ENCODE data around the gene TFRC. TPM values are rescaled to one million over a fixed set of nuclear protein-coding genes. Genes with fewer than 3 reads are reported as not detected.

Gene TFRC
- total RNA-seq, 1 experiment from 2014 or later = 604 TPM

GRCh38 chr3:196013587-196014487, 68.1 kb downstream of the TFRC start:
- POLR2A ChIA-PET = no interaction called here
- intact Hi-C loops (cut with micrococcal nuclease; ENCODE audit: unreplicated experiment) = no loop called here

DNA sequence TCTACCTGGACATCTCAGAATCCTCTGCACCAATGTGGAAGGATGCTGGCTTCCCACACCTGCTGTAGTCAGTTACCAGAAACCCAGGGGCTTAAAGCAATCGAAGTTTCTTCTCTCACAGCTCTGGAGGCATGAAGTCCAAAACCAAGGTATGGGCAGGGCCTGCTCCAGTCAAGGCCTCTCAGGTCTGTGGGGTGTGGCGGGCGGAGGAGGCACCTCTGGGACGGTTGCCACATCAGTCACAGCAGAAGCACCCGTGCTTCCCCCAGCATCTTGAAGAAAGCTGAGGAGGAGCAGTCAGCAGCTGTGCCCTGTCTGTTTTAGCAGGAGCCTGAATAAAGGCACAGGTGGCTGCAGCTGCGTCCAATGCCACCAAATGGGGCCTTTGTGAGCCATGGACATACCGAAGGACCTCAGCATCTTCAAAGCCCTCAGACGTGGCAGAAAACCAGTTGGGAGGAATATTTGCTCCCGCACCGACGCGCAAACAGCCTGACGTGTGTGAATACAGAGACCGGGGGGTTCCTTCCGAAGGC, 68.9 kb downstream of the TFRC start:
- Histone ChIP-seq H3K27ac (ENCODE audit: low read length) (no peak overlapping the region), H3K4me3 (ENCODE audit: low read depth in 2 of 2, low read length in 2 of 2) (no peak overlapping the region), H3K9me3 (ENCODE audit: control insufficient read depth, insufficient read depth, low read depth, low read length) (0 out of 2 replicates have a peak, but pooled peaks cover 3% of the 10 kb centered on the region), H3K4me1 (ENCODE audit: control insufficient read depth, insufficient read depth, low read length) (no peaks in the 10 kb centered on the region), H3K27me3 (ENCODE audit: control insufficient read depth, insufficient read depth, low read length) (peaks cover 4% of the 10 kb centered on the region; the same call in 1 of the 2 replicates), H3K36me3 (ENCODE audit: control insufficient read depth, insufficient read depth, low read length) (no peaks in the 10 kb centered on the region)
- peak; percentile 43; the same call in 1 of the 2 replicates for ATAC-seq
- in situ Hi-C loops (cut with HindIII; ENCODE audit: low pct_unique_long_range_greater_than_20kb, low sequenced_read_pairs) (no loop called here), intact Hi-C loops (cut with micrococcal nuclease; ENCODE audit: unreplicated experiment) (no loop called here)
- DNase-seq (ENCODE audit: low read depth, low spot score) = no peak
- CTCF ChIA-PET = no interaction called here
- POLR2A ChIA-PET = no interaction called here
- no TSS peak for BruUV-seq (replicated peaks)
- TF ChIP-seq POLR2AphosphoS5 (IDR thresholded peaks at IDR 0.05; ENCODE audit: low read depth, low read length) (no peak), SIN3A (IDR thresholded peaks at IDR 0.05; ENCODE audit: borderline replicate concordance, insufficient read depth, low read depth, low read length) (no peak), CTCF (IDR thresholded peaks at IDR 0.05) (no peak), TCF7L2 (IDR thresholded peaks at IDR 0.05; ENCODE audit: low read depth, low read length) (no peak)
- TF ChIP-seq, protein P1, sequence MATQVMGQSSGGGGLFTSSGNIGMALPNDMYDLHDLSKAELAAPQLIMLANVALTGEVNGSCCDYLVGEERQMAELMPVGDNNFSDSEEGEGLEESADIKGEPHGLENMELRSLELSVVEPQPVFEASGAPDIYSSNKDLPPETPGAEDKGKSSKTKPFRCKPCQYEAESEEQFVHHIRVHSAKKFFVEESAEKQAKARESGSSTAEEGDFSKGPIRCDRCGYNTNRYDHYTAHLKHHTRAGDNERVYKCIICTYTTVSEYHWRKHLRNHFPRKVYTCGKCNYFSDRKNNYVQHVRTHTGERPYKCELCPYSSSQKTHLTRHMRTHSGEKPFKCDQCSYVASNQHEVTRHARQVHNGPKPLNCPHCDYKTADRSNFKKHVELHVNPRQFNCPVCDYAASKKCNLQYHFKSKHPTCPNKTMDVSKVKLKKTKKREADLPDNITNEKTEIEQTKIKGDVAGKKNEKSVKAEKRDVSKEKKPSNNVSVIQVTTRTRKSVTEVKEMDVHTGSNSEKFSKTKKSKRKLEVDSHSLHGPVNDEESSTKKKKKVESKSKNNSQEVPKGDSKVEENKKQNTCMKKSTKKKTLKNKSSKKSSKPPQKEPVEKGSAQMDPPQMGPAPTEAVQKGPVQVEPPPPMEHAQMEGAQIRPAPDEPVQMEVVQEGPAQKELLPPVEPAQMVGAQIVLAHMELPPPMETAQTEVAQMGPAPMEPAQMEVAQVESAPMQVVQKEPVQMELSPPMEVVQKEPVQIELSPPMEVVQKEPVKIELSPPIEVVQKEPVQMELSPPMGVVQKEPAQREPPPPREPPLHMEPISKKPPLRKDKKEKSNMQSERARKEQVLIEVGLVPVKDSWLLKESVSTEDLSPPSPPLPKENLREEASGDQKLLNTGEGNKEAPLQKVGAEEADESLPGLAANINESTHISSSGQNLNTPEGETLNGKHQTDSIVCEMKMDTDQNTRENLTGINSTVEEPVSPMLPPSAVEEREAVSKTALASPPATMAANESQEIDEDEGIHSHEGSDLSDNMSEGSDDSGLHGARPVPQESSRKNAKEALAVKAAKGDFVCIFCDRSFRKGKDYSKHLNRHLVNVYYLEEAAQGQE (IDR thresholded peaks at IDR 0.05; ENCODE audit: insufficient read depth in 1 of 2, low read depth in 2 of 2, low read length in 1 of 2) = no peak

More at GRCh38 chr3:196013587-196014487, 68.1 kb downstream of the TFRC start:
- Histone ChIP-seq H3K9me3 (ENCODE audit: control insufficient read depth, insufficient read depth, low read depth, low read length) (0 out of 2 replicates have a peak, but pooled peaks cover 3% of the 10 kb centered on the region), H3K27ac (ENCODE audit: low read length) (no peak overlapping the region), H3K4me1 (ENCODE audit: control insufficient read depth, insufficient read depth, low read length) (no peaks in the 10 kb centered on the region), H3K27me3 (ENCODE audit: control insufficient read depth, insufficient read depth, low read length) (peaks cover 4% of the 10 kb centered on the region; the same call in 1 of the 2 replicates), H3K36me3 (ENCODE audit: control insufficient read depth, insufficient read depth, low read length) (no peaks in the 10 kb centered on the region), H3K4me3 (ENCODE audit: low read depth in 2 of 2, low read length in 2 of 2) (no peak overlapping the region)
- no TSS peak for BruUV-seq (replicated peaks)
- CTCF ChIA-PET = interaction anchor here (0.6 kb wide), 1 partner anchor 59 kb away, joined by 5 read pairs; no protein-coding TSS in a partner anchor
- in situ Hi-C loops (cut with HindIII; ENCODE audit: low pct_unique_long_range_greater_than_20kb, low sequenced_read_pairs) = no loop called here
- no peak for ATAC-seq
- DNase-seq (ENCODE audit: low read depth, low spot score) = no peak
- TF ChIP-seq POLR2AphosphoS5 (IDR thresholded peaks at IDR 0.05; ENCODE audit: low read depth, low read length) (no peak), SIN3A (IDR thresholded peaks at IDR 0.05; ENCODE audit: borderline replicate concordance, insufficient read depth, low read depth, low read length) (no peak), CTCF (IDR thresholded peaks at IDR 0.05) (no peak)
- TF ChIP-seq, protein P1 (IDR thresholded peaks at IDR 0.05; ENCODE audit: insufficient read depth in 1 of 2, low read depth in 2 of 2, low read length in 1 of 2) = no peak

All from Panc1 (cell line).